H1 (cell line): ENCODE measurements around the gene TUBB8B.
"Not testable (repeated sequence)": the region's sequence is repeated elsewhere in the genome, so short reads cannot be mapped to it uniquely, and the experiment has no call there.

Experiments used
- CEBPB ChIP-seq: IDR thresholded peaks from 2 replicates; pipeline ENCODE4 v1.6.1; 2012; ENCODE audit warnings: low read depth, low read length
- EGR1 ChIP-seq: IDR thresholded peaks from 2 replicates; pipeline ENCODE4 v1.6.1; 2011; ENCODE audit warnings: low read depth, low read length, borderline replicate concordance
- FOSL1 ChIP-seq: IDR thresholded peaks from 2 replicates; pipeline ENCODE4 v1.6.1; 2011; ENCODE audit warnings: mild to moderate bottlenecking, low read depth, low read length, moderate library complexity; ENCODE audit not compliant: insufficient read depth
- GTF2F1 ChIP-seq: IDR thresholded peaks from 2 replicates; pipeline ENCODE4 v1.6.1; 2012; ENCODE audit warnings: low read depth, low read length, improper control_type of control experiment, borderline replicate concordance
- POLR2A ChIP-seq, 2 experiments: IDR thresholded peaks; 1 replicate in 1 of 2; 2 replicates in 1 of 2; pipeline ENCODE4 v1.6.1; 2011; ENCODE audit warnings: low read depth in 2 of 2, low read length in 2 of 2, mild to moderate bottlenecking in 2 of 2; ENCODE audit errors: control extremely low read depth in 1 of 2
- RAD21 ChIP-seq, 2 experiments: IDR thresholded peaks in 1 of 2; conservative IDR thresholded peaks in 1 of 2; 2 replicates each; pipeline ENCODE4 v1.6.1; 2011; ENCODE audit warnings: low read depth in 2 of 2, low read length in 2 of 2, improper control_type of control experiment in 1 of 2, inconsistent platforms in 1 of 2, mild to moderate bottlenecking in 1 of 2, moderate library complexity in 1 of 2
- RNF2 ChIP-seq: fragments of 200-900, 300-1000 bp; sonication (generic); IDR thresholded peaks from 2 replicates; pipeline ENCODE4 v1.7.1; 2016; ENCODE audit warnings: borderline replicate concordance, low read depth, mild to moderate bottlenecking, antibody characterized with exemption, low read length; ENCODE audit not compliant: poor library complexity, severe bottlenecking; ENCODE audit errors: missing control alignments
- SIN3A ChIP-seq, 2 experiments: IDR thresholded peaks in 1 of 2; conservative IDR thresholded peaks in 1 of 2; 2 replicates each; pipeline ENCODE4 v1.6.1; 2011 to 2012; ENCODE audit warnings: low read length in 2 of 2, improper control_type of control experiment in 1 of 2, low read depth in 1 of 2, mild to moderate bottlenecking in 1 of 2
- SIX5 ChIP-seq: IDR thresholded peaks from 2 replicates; pipeline ENCODE4 v1.6.1; 2011; ENCODE audit warnings: mild to moderate bottlenecking, low read depth, low read length
- YY1 ChIP-seq: IDR thresholded peaks from 2 replicates; pipeline ENCODE4 v1.6.1; 2011; ENCODE audit warnings: low read depth, mild to moderate bottlenecking, low read length
- TF ChIP-seq, protein P1 (sequence below), 3 experiments: IDR thresholded peaks; 1 replicate in 2 of 3; 2 replicates in 1 of 3; pipeline versions ENCODE4 v1.5.1 to v1.6.1; 2011; ENCODE audit warnings: low read length in 3 of 3, mild to moderate bottlenecking in 3 of 3, inconsistent platforms in 2 of 3, low read depth in 1 of 3, moderate library complexity in 1 of 3; ENCODE audit not compliant: insufficient read depth in 1 of 3; ENCODE audit errors: control extremely low read depth in 1 of 3

DNA sequence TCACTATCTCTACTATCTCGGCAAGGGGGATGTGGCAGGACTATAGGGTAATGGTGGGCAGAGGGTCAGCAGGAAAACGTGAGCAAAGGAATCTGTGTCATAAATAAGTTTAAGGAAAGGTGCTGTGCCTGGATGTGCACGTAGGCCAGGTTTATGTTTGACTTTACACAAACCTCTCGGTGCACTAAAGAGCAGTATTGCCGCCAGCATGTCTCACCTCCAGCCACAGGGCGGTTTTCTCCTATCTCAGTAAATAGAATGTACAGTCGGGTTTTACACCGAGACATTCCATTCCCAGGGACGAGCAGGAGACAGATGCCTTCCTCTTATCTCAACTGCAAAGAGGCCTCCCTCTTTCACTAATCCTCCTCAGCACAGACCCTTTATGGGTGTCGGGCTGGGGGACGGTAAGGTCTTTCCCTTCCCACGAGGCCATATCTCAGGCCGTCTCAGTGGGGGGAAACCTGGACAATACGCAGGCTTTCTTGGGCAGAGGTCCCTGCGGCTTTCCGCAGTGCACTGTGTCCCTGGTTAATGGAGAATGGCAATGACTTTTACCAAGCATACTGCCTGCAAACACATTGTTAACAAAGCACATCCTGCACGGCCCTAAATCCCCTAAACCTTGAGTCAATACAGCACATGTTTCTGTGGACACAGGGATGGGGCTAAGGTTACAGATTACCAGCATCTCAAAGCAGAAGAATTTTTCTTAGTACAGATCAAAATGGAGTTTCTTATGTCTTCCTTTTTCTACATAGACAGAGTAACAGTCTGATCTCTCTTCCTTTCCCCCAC, 41.2 kb upstream of the TUBB8B start:
- not testable (repeated sequence) for TF ChIP-seq YY1; CEBPB; SIX5; RAD21 (IDR thresholded peaks at IDR 0.05 in 1 of 2, conservative IDR thresholded peaks at IDR 0.05 in 1 of 2; ENCODE audit: low read depth in 2 of 2, low read length in 2 of 2); FOSL1; GTF2F1; SIN3A (conservative IDR thresholded peaks at IDR 0.05 in 1 of 2, IDR thresholded peaks at IDR 0.05 in 1 of 2; ENCODE audit: low read depth in 1 of 2, low read length in 2 of 2); RNF2; POLR2A (IDR thresholded peaks at IDR 0.05; ENCODE audit: control extremely low read depth in 1 of 2, low read depth in 2 of 2, low read length in 2 of 2); EGR1
- TF ChIP-seq, protein P1, sequence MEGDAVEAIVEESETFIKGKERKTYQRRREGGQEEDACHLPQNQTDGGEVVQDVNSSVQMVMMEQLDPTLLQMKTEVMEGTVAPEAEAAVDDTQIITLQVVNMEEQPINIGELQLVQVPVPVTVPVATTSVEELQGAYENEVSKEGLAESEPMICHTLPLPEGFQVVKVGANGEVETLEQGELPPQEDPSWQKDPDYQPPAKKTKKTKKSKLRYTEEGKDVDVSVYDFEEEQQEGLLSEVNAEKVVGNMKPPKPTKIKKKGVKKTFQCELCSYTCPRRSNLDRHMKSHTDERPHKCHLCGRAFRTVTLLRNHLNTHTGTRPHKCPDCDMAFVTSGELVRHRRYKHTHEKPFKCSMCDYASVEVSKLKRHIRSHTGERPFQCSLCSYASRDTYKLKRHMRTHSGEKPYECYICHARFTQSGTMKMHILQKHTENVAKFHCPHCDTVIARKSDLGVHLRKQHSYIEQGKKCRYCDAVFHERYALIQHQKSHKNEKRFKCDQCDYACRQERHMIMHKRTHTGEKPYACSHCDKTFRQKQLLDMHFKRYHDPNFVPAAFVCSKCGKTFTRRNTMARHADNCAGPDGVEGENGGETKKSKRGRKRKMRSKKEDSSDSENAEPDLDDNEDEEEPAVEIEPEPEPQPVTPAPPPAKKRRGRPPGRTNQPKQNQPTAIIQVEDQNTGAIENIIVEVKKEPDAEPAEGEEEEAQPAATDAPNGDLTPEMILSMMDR (IDR thresholded peaks at IDR 0.05; ENCODE audit: control extremely low read depth in 1 of 3, insufficient read depth in 1 of 3, low read depth in 1 of 3, low read length in 3 of 3) = not testable (repeated sequence)
